Measurements from ENCODE around the gene SLC29A4.

DNA sequence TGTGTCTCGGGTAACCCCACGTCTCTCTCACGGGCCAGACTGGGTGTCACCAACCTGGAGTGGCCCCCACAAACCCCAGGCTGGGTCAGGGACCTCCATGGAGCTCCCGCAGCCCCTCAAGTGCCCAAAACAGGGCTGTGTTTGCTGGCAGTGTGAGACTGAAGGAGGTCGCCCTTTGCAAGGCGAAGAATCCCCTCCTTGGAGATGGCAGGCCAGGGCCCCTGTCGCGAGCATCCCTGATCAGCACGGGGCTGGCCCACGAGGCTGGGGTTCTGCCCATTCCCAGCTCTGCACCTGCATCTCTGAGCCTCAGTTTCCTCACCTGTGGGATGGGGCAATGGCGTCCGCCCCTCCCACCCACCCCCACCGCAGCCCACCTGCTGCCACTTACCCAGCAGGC, 62.4 kb downstream of the SLC29A4 start:
- TF ChIP-seq, protein P1, sequence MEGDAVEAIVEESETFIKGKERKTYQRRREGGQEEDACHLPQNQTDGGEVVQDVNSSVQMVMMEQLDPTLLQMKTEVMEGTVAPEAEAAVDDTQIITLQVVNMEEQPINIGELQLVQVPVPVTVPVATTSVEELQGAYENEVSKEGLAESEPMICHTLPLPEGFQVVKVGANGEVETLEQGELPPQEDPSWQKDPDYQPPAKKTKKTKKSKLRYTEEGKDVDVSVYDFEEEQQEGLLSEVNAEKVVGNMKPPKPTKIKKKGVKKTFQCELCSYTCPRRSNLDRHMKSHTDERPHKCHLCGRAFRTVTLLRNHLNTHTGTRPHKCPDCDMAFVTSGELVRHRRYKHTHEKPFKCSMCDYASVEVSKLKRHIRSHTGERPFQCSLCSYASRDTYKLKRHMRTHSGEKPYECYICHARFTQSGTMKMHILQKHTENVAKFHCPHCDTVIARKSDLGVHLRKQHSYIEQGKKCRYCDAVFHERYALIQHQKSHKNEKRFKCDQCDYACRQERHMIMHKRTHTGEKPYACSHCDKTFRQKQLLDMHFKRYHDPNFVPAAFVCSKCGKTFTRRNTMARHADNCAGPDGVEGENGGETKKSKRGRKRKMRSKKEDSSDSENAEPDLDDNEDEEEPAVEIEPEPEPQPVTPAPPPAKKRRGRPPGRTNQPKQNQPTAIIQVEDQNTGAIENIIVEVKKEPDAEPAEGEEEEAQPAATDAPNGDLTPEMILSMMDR (IDR thresholded peaks at IDR 0.05; ENCODE audit: control extremely low read depth in 1 of 3, insufficient read depth in 1 of 3, low read depth in 1 of 3, low read length in 3 of 3) = no peak
- TF ChIP-seq, protein P2, sequence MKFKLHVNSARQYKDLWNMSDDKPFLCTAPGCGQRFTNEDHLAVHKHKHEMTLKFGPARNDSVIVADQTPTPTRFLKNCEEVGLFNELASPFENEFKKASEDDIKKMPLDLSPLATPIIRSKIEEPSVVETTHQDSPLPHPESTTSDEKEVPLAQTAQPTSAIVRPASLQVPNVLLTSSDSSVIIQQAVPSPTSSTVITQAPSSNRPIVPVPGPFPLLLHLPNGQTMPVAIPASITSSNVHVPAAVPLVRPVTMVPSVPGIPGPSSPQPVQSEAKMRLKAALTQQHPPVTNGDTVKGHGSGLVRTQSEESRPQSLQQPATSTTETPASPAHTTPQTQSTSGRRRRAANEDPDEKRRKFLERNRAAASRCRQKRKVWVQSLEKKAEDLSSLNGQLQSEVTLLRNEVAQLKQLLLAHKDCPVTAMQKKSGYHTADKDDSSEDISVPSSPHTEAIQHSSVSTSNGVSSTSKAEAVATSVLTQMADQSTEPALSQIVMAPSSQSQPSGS (IDR thresholded peaks at IDR 0.05; ENCODE audit: low read length) = no peak
- TF ChIP-seq POLR2AphosphoS5 (IDR thresholded peaks at IDR 0.05; ENCODE audit: low read depth, low read length) (no peak), TBP (IDR thresholded peaks at IDR 0.05; ENCODE audit: low read depth, low read length) (no peak), GABPA (IDR thresholded peaks at IDR 0.05; ENCODE audit: borderline replicate concordance, insufficient read depth, low read length) (no peak), HDAC2 (IDR thresholded peaks at IDR 0.05; ENCODE audit: borderline replicate concordance in 1 of 2, low read depth in 2 of 2, low read length in 2 of 2) (no peak), HDAC6 (IDR thresholded peaks at IDR 0.05; ENCODE audit: low read depth, low read length) (no peak), RAD21 (IDR thresholded peaks at IDR 0.05 in 1 of 2, conservative IDR thresholded peaks at IDR 0.05 in 1 of 2; ENCODE audit: low read depth in 2 of 2, low read length in 2 of 2) (no peak)
- TF ChIP-seq, protein P3, sequence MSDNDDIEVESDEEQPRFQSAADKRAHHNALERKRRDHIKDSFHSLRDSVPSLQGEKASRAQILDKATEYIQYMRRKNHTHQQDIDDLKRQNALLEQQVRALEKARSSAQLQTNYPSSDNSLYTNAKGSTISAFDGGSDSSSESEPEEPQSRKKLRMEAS (IDR thresholded peaks at IDR 0.05) = no peak
- TF ChIP-seq, protein P4, sequence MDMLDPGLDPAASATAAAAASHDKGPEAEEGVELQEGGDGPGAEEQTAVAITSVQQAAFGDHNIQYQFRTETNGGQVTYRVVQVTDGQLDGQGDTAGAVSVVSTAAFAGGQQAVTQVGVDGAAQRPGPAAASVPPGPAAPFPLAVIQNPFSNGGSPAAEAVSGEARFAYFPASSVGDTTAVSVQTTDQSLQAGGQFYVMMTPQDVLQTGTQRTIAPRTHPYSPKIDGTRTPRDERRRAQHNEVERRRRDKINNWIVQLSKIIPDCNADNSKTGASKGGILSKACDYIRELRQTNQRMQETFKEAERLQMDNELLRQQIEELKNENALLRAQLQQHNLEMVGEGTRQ (IDR thresholded peaks at IDR 0.05; ENCODE audit: low read length) = no peak
